ENCODE measurements around the gene SLC25A34.

SLC25A34 gene

GRCh38 chr1:15775706-15776105 is 39.6 kb downstream of the SLC25A34 start:
- DNase-seq (ENCODE audit: low read depth): no peak

GRCh38 chr1:15777909-15778707 is 42.0 kb downstream of the SLC25A34 start:
- DNase-seq (ENCODE audit: low read depth): no peak

DNA sequence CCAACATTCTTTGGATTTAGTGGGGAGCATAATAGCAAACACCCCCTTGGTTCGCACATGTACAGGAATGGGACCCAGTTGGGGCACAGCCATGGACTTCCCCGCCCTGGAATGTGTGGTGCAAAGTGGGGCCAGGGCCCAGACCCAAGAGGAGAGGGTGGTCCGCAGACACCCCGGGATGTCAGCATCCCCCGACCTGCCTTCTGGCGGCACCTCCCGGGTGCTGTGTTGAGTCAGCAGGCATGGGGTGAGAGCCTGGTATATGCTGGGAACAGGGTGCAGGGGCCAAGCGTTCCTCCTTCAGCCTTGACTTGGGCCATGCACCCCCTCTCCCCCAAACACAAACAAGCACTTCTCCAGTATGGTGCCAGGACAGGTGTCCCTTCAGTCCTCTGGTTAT is 49.6 kb downstream of the SLC25A34 start:
- DNase-seq (ENCODE audit: low read depth): no peak

- no peak for DNase-seq (ENCODE audit: low read depth)
Measured at GRCh38 chr1:15786581-15786980, 50.5 kb downstream of the SLC25A34 start.

DNA sequence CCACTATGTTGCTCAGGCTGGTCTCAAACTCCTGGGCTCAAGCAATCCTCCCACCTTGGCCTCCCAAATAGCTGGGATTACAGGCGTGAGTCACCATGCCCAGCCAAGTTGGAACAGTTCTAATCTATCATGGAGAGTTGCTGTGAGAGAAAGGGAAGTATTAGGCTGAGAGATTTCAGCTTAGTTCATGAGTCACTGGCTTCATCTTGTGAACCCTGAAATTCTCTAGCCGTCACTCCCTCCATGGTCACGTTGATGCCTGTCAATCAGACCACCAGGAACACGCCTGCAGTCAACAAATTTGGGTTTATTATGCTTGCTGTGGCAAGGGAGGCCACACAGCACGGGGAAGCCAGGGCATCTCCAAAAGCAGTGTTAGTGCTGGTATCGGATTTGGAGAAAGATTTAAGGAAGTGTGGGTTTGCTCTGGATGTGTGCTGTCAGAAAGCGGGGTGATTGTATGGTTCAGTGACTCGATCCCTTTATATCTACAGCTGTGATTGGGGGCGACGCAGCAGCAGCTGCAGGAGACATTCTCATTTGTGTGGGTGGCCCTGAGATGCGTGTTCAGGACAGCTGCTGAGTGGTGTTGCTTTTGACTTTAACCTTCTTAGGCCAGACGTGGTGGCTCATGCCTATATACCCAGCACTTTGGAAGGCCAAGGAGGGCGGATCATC is 52.7 kb downstream of the SLC25A34 start:
- no peak for DNase-seq (ENCODE audit: low read depth)
